Stimulated activated CD8-positive, alpha-beta memory T cell treated with anti-CD3 and anti-CD28 coated beads, Interleukin-4, amount 100 ng/mL, for 24 hours (primary cell): ENCODE results near the gene CD7.

Source experiments
- DNase-seq: peaks from one replicate; pipeline ENCODE4 v3.0.0-alpha.2; 2020; ENCODE audit warnings: low read depth

Gene CD7

GRCh38 chr17:82314012-82314726, 3.2 kb downstream of the CD7 start:
- DNase-seq, result no peak

GRCh38 chr17:82313195-82314011, 4.0 kb downstream of the CD7 start:
- DNase-seq, result no peak

GRCh38 chr17:82311971-82312370, 5.4 kb downstream of the CD7 start:
- DNase-seq, result no peak

GRCh38 chr17:82310877-82311276, 6.5 kb downstream of the CD7 start:
- DNase-seq, result no peak

- no peak for DNase-seq
These were observed 7.5 kb downstream of the CD7 start for GRCh38 chr17:82309656-82310570.

GRCh38 chr17:82305727-82306300, 11.6 kb downstream of the CD7 start:
- DNase-seq, result no peak

GRCh38 chr17:82304826-82305726, 12.3 kb downstream of the CD7 start:
- DNase-seq, result no peak

GRCh38 chr17:82303944-82304808, 13.2 kb downstream of the CD7 start:
- no peak for DNase-seq

- no peak for DNase-seq
These were observed 14.1 kb downstream of the CD7 start for GRCh38 chr17:82302991-82303943.

GRCh38 chr17:82302568-82302963, 14.8 kb downstream of the CD7 start:
- no peak for DNase-seq

- DNase-seq, result no peak
These were observed 15.4 kb downstream of the CD7 start for GRCh38 chr17:82301916-82302567.

- DNase-seq, result no peak
These were observed 16.0 kb downstream of the CD7 start for GRCh38 chr17:82301300-82301915.

GRCh38 chr17:82300707-82301270, 16.6 kb downstream of the CD7 start:
- no peak for DNase-seq

GRCh38 chr17:82300228-82300627, 17.2 kb downstream of the CD7 start:
- DNase-seq, result no peak

GRCh38 chr17:82299452-82299851, 18.0 kb downstream of the CD7 start:
- no peak for DNase-seq

GRCh38 chr17:82298538-82299421, 18.6 kb downstream of the CD7 start:
- no peak for DNase-seq
